PC-3 (cell line): ENCODE results near the gene CACNA1A. TPM values are rescaled to one million over a fixed set of nuclear protein-coding genes. Genes with fewer than 3 reads are reported as not detected.
"Not testable (repeated sequence)": the region's sequence is repeated elsewhere in the genome, so short reads cannot be mapped to it uniquely, and the experiment has no call there.

Experiments used
- ATAC-seq: fragments of 200-7000 bp; cut with Tn5 transposase; 2 replicates; pipeline ENCODE4 v1.9.1; 2020; ENCODE audit warnings: mild to moderate bottlenecking, moderate library complexity
- BruUV-seq: library from RNA; stranded (reverse); fragments of 400-500 nt; replicated peaks from 2 replicates; lab custom pipeline; 2021; lab: Mats Ljungman, UMichigan
- CTCF ChIA-PET: fragments of 300-600 bp; sonication (Branson Sonifier 250); formaldehyde crosslinking; loops from one replicate; lab custom pipeline; 2022; ENCODE audit warnings: antibody characterized with exemption; lab: Charles Lee
- POLR2A ChIA-PET: fragments of 300-600 bp; sonication (Branson Sonifier 250); formaldehyde crosslinking; loops from one replicate; lab custom pipeline; 2022; ENCODE audit warnings: antibody characterized with exemption; ENCODE audit not compliant: unreplicated experiment; lab: Charles Lee
- DNase-seq: peaks from one replicate; pipeline ENCODE4 v3.0.0-alpha.2; 2015
- H2AFZ ChIP-seq: fragments of 300-600 bp; sonication (generic); 2 replicates; pipeline ENCODE4 v1.6.0; 2016; ENCODE audit warnings: antibody characterized with exemption, low read length
- H3F3A ChIP-seq: fragments of 300-600 bp; sonication (generic); one replicate; pipeline ENCODE4 v1.6.0; 2017; ENCODE audit warnings: antibody characterized with exemption, low read length, control low read depth, mild to moderate bottlenecking; ENCODE audit not compliant: unreplicated experiment
- H3K27ac ChIP-seq: fragments of 300-600 bp; sonication (generic); 2 replicates; pipeline ENCODE4 v1.5.1; 2016; ENCODE audit warnings: mild to moderate bottlenecking, low read length
- H3K27me3 ChIP-seq: fragments of 300-600 bp; sonication (generic); 2 replicates; pipeline ENCODE4 v1.6.1; 2016; ENCODE audit warnings: low read length, mixed read lengths
- H3K36me3 ChIP-seq: fragments of 300-600 bp; sonication (generic); 2 replicates; pipeline ENCODE4 v1.6.1; 2016; ENCODE audit warnings: low read depth, mixed run types, low read length, mixed read lengths
- H3K4me1 ChIP-seq: fragments of 300-600 bp; sonication (generic); 2 replicates; pipeline ENCODE4 v1.5.1; 2016; ENCODE audit warnings: low read length; ENCODE audit not compliant: insufficient read depth
- H3K4me2 ChIP-seq: fragments of 300-600 bp; sonication (generic); 2 replicates; pipeline ENCODE4 v1.6.0; 2016; ENCODE audit warnings: low read length
- H3K4me3 ChIP-seq: fragments of 300-600 bp; sonication (generic); 2 replicates; pipeline ENCODE4 v1.5.1; 2016; ENCODE audit warnings: mild to moderate bottlenecking, low read length, mixed read lengths
- H3K79me2 ChIP-seq: fragments of 300-600 bp; sonication (generic); 2 replicates; pipeline ENCODE4 v1.6.1; 2017; ENCODE audit warnings: low read length, mixed read lengths
- H3K9ac ChIP-seq: fragments of 300-600 bp; sonication (generic); 2 replicates; pipeline ENCODE4 v1.6.0; 2016; ENCODE audit warnings: mild to moderate bottlenecking, low read length
- H3K9me2 ChIP-seq: fragments of 300-600 bp; sonication (generic); replicated peaks from 2 replicates; pipeline ENCODE4 v1.6.1; 2016; ENCODE audit warnings: mixed run types, low read length, mixed read lengths
- H3K9me3 ChIP-seq: fragments of 300-600 bp; sonication (generic); 2 replicates; pipeline ENCODE4 v1.6.1; 2016; ENCODE audit warnings: low read length, mixed read lengths
- H4K20me1 ChIP-seq: fragments of 300-600 bp; sonication (generic); 2 replicates; pipeline ENCODE4 v1.6.1; 2016; ENCODE audit warnings: low read length, mixed read lengths
- CTCF ChIP-seq: fragments of 300-600 bp; sonication (generic); conservative IDR thresholded peaks from 2 replicates; pipeline ENCODE4 v1.5.1; 2017; ENCODE audit warnings: antibody characterized with exemption, low read depth, mild to moderate bottlenecking, low read length
- EZH2 ChIP-seq: fragments of 300-600 bp; sonication (generic); IDR thresholded peaks from one replicate; pipeline ENCODE4 v1.6.1; 2017; ENCODE audit warnings: antibody characterized with exemption, mild to moderate bottlenecking, low read length; ENCODE audit not compliant: unreplicated experiment
- EZH2phosphoT487 ChIP-seq: fragments of 300-600 bp; sonication (generic); IDR thresholded peaks from 2 replicates; pipeline ENCODE4 v1.6.1; 2018; ENCODE audit warnings: mild to moderate bottlenecking, antibody characterized with exemption, low read length, borderline replicate concordance
- intact Hi-C: fragments of 100-400 bp; cut with micrococcal nuclease; formaldehyde crosslinking; loops from 2 replicates; pipeline ENCODE4 v1.9.0; 2023
- total RNA-seq: library from RNA; depleted of rRNA; stranded (reverse); fragments of >200 nt; gene quantifications from 2 replicates; pipeline ENCODE4 v1.2.3, GENCODE V29; 2014

Gene CACNA1A
- total RNA-seq, 1 experiment from 2014 or later: 0.62 TPM

GRCh38 chr19:13181747-13182388, 324.4 kb downstream of the CACNA1A start:
- BruUV-seq: no TSS peak
- H3K9ac ChIP-seq: 0 out of 2 replicates have a peak overlapping the region, but pooled peaks have one; percentile 35

GRCh38 chr19:13178291-13178690, 328.0 kb downstream of the CACNA1A start:
- intact Hi-C loops, H3K27ac ChIP-seq, H3K4me2 ChIP-seq, H3K27me3 ChIP-seq, H3K36me3 ChIP-seq, H3K9ac ChIP-seq, ATAC-seq, CTCF ChIA-PET, POLR2A ChIA-PET, H3K9me2 ChIP-seq, H3F3A ChIP-seq, H2AFZ ChIP-seq, H3K9me3 ChIP-seq, BruUV-seq, H4K20me1 ChIP-seq, DNase-seq, H3K4me3 ChIP-seq, H3K79me2 ChIP-seq: not testable (repeated sequence)
- peaks cover 20% of the 10 kb centered on the region for H3K4me1 ChIP-seq

More at GRCh38 chr19:13181747-13182388, 324.4 kb downstream of the CACNA1A start:
- peak; percentile 66 for DNase-seq
- Histone ChIP-seq H3K79me2 (no peaks in the 10 kb centered on the region), H3K9me3 (no peaks in the 10 kb centered on the region), H3K36me3 (no peaks in the 10 kb centered on the region), H3K27me3 (no peaks in the 10 kb centered on the region), H4K20me1 (no peaks in the 10 kb centered on the region), H3F3A (no peaks in the 10 kb centered on the region), H3K4me3 (no peak overlapping the region), H3K4me1 (peaks cover 8% of the 10 kb centered on the region), H3K27ac (peak overlapping the region; percentile 16; the same call in 1 of the 2 replicates), H2AFZ (peak overlapping the region; percentile 83), H3K9me2 (no peaks in the 10 kb centered on the region), H3K4me2 (peak overlapping the region; percentile 40)
- CTCF ChIA-PET: no interaction called here
- peak; percentile 85 for ATAC-seq
- POLR2A ChIA-PET: interaction anchor here (0.7 kb wide), 1 partner anchor 26 kb away, joined by 16 read pairs; no protein-coding TSS in a partner anchor
- TF ChIP-seq EZH2 (no peak), CTCF (no peak), EZH2phosphoT487 (no peak)
- intact Hi-C loops: no loop called here

- BruUV-seq, POLR2A ChIA-PET, ATAC-seq, H2AFZ ChIP-seq, H3K9me3 ChIP-seq, H3K4me3 ChIP-seq, intact Hi-C loops, CTCF ChIA-PET, H3K27ac ChIP-seq, H3K36me3 ChIP-seq, DNase-seq, H3K4me2 ChIP-seq, H3K27me3 ChIP-seq, H3F3A ChIP-seq, H3K9ac ChIP-seq, H3K79me2 ChIP-seq, H4K20me1 ChIP-seq, H3K9me2 ChIP-seq: not testable (repeated sequence)
- H3K4me1 ChIP-seq: peaks cover 27% of the 10 kb centered on the region
These were observed 328.7 kb downstream of the CACNA1A start for GRCh38 chr19:13177584-13177983.
